Thymus (tissue), 11 donors: ENCODE results near the gene UGT1A3. TPM values are rescaled to one million over a fixed set of nuclear protein-coding genes. Genes with fewer than 3 reads are reported as not detected.

Experiments used
- DNase-seq, 9 donors: peaks; one replicate each; pipeline ENCODE4 v3.0.0-alpha.2; 2013; ENCODE audit warnings: low spot score in 9 of 9, low read depth in 6 of 9, missing footprints in 1 of 9
- H3K27ac ChIP-seq, 2 donors: one replicate each; pipeline ENCODE4 v1.5.1; 2013; ENCODE audit warnings: control low read depth in 1 of 2, low read depth in 1 of 2, low read length in 1 of 2, mild to moderate bottlenecking in 1 of 2, moderate library complexity in 1 of 2
- H3K27me3 ChIP-seq, 2 donors: one replicate each; pipeline ENCODE4 v1.5.1; 2013; ENCODE audit warnings: low read length in 1 of 2; ENCODE audit not compliant: control insufficient read depth in 2 of 2, insufficient read depth in 1 of 2
- H3K36me3 ChIP-seq, 2 donors: one replicate each; pipeline ENCODE4 v1.5.1; 2013; ENCODE audit warnings: low read length in 1 of 2, mild to moderate bottlenecking in 1 of 2, moderate library complexity in 1 of 2; ENCODE audit not compliant: control insufficient read depth in 2 of 2, insufficient read depth in 2 of 2
- H3K4me1 ChIP-seq, 2 donors: one replicate each; pipeline ENCODE4 v1.5.1; 2013; ENCODE audit warnings: low read length in 2 of 2; ENCODE audit not compliant: control insufficient read depth in 2 of 2, insufficient read depth in 2 of 2
- H3K4me3 ChIP-seq, 2 donors: one replicate each; pipeline ENCODE4 v1.5.1; 2013; ENCODE audit warnings: low read length in 2 of 2, control low read depth in 1 of 2, mild to moderate bottlenecking in 1 of 2
- H3K9me3 ChIP-seq, 2 donors: one replicate each; pipeline ENCODE4 v1.5.1; 2013; ENCODE audit warnings: low read length in 1 of 2, mild to moderate bottlenecking in 1 of 2; ENCODE audit not compliant: control insufficient read depth in 2 of 2, insufficient read depth in 1 of 2
- WGBS: extraction: QIAGEN DNeasy Blood & Tissue Kit; methylation state at CpG from one replicate; pipeline ENCODE4 v1.1.7; 2013; 5-methylcytosine and 5-hydroxymethylcytosine counted together
- polyA plus RNA-seq: library from polyadenylated mRNA; stranded (reverse); fragments of 200-250 nt; gene quantifications from one replicate; pipeline ENCODE4 v1.2.3, GENCODE V29; 2013
- total RNA-seq: library from RNA; stranded (reverse); fragments of 120-200 nt; gene quantifications from one replicate; pipeline ENCODE4 v1.2.4, GENCODE V29; 2013
- donor health status: healthy.

UGT1A3 gene
- total and polyA plus RNA-seq, 2 donors, result not detected

DNA sequence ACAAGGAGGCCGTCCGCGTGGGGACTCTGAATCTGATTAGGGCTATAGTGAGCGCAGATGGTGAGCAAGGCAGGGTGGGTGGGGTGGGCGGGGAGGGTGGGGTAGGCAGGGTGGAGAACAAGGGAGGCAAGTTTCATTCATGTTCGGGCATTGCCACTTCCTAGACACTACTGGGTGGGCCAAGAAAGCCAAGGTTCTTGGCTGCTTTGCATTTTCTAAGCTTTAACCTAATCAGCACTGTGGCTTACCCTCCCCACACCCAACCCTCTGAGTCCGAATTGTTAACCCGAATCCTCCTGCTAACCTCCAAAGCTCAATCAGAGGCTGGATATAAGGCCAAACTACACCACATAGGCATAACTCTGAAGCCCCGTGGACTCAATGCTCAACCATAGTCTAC lies 67.4 kb downstream of the UGT1A3 start:
- H3K36me3 ChIP-seq, result no peaks in the 10 kb centered on the region
- no peak overlapping the region for H3K27ac ChIP-seq
- no peak overlapping the region for H3K4me3 ChIP-seq
- DNase-seq, result no peak
- H3K4me1 ChIP-seq, result no peaks in the 10 kb centered on the region
- no peaks in the 10 kb centered on the region for H3K27me3 ChIP-seq
- WGBS, result 94% methylated on average over 9 of the region's 9 CpGs
- peaks cover 0 to 4% of the 10 kb centered on the region in 2 donors for H3K9me3 ChIP-seq

DNA sequence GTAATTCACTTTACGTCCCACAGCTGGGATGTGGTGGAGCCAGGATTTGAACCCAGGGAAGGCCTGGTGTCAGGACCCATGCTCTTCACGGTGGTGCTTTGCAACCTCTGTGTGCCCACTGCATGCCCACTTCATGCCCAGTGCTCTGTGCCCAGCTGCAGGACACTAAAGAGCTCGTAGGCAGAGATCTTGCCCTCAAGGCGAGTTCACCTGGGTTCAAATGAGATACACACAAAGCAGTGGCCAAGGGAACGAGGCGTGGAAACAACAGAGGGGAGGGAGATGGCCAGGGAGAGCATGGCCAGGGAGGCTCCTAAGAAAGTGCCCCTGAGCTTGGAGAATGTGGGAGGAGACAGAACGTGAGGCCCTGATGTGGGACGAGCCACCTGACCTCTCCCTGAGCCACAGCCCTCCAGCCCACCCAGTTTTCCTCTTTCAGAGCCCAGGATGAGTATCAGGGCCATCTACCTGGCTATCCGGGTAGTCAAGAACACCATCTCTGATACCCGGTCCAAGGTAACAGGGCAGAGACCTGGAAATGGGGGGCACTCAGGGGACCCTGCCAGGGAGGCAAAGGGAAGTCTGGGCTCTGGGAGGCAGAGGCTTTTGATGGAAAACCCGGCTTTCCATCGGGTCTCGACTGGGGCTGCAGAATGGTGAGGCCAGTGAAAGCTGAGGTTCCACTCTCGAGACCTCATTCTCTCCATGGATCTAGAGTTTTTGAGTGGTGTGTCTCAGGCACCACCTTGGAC lies 69.7 kb downstream of the UGT1A3 start:
- peaks cover 0 to 4% of the 10 kb centered on the region in 2 donors for H3K9me3 ChIP-seq
- no peaks in the 10 kb centered on the region for H3K36me3 ChIP-seq
- WGBS, result 91% methylated on average over 14 of the region's 14 CpGs
- H3K4me3 ChIP-seq, result no peak overlapping the region
- H3K27me3 ChIP-seq, result no peaks in the 10 kb centered on the region
- no peak for DNase-seq
- no peak overlapping the region for H3K27ac ChIP-seq
- H3K4me1 ChIP-seq, result no peaks in the 10 kb centered on the region

DNA sequence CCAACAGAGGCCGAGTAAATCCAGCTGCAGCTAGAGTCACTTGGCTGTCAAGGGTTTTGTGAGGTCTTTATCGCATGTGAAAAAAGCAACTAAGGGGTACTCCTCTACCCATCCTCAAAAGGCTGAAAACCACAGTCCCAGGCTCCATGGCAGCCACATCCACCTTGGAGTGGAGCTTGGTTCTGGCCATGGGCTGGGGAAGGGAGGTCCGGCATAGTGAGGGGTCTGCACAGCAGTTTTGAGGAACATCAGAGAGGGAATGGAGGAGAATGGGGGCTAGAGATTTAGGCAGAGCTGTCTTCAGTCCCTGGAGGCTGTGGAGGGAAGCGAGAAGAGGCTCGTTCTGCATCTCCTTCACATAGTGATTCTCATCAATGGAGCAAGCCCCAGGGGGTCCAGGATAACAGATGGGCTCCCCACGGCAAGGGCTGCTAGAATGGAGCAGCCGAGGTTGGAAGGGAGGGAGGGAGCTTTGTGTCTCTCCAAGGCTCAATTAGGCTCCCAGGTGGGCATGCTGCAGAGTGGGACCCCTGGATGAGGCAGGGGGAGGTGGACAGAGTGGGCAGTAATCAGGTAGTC lies 70.3 kb downstream of the UGT1A3 start:
- Histone ChIP-seq H3K27me3 (no peaks in the 10 kb centered on the region), H3K9me3 (peaks cover 0 to 4% of the 10 kb centered on the region in 2 donors), H3K36me3 (no peaks in the 10 kb centered on the region), H3K4me1 (no peaks in the 10 kb centered on the region), H3K27ac (no peak overlapping the region), H3K4me3 (no peak overlapping the region)
- 71% methylated on average over 7 of the region's 7 CpGs for WGBS
- DNase-seq, result no peak

DNA sequence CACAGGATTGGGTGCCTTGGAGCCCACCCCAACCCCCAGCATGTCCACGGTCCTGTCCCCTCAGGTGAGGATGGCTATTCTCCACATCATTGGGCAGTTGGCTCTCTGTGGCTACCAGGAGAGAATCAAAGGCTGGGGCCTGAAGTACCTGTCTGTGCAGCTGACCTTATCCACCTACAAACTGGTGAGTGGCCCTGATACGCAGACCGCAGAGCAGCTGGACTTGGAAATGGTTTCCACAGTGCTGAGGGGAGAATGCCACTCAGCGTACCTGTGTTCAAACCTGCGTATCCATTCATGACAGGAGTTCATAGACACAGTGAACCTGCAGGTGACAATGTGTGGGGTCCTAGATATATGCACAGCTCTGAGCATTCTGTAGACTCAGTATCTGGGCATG lies 70.9 kb downstream of the UGT1A3 start:
- Histone ChIP-seq H3K36me3 (no peaks in the 10 kb centered on the region), H3K9me3 (peaks cover 0 to 4% of the 10 kb centered on the region in 2 donors), H3K4me1 (no peaks in the 10 kb centered on the region), H3K4me3 (no peak overlapping the region), H3K27ac (no peak overlapping the region), H3K27me3 (peaks cover 0 to 2% of the 10 kb centered on the region in 2 donors)
- WGBS, result 56% methylated on average over 5 of the region's 5 CpGs
- DNase-seq, result no peak

DNA sequence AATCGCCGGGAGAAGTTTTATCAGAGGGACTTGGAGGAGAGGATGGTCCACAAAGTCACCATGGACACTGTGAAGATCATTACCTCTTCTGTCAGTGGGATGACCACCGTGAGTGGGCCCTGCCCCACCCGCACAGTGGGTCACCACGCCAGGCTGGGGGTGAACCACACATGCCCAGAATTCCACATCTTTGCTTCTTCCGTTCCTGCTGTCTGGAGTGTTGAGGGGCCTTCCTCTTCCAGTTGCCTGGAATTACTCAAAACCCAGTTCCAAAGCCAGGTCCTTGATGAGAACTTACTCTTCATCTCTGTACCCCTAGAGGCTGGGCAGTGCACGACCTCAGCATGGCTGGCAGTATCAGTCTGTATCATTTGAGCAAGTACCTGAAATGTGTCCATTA lies 71.4 kb downstream of the UGT1A3 start:
- no peak overlapping the region for H3K27ac ChIP-seq
- DNase-seq, result no peak
- no peaks in the 10 kb centered on the region for H3K36me3 ChIP-seq
- no peaks in the 10 kb centered on the region for H3K4me1 ChIP-seq
- H3K27me3 ChIP-seq, result peaks cover 0 to 4% of the 10 kb centered on the region in 2 donors
- H3K4me3 ChIP-seq, result no peak overlapping the region
- peaks cover 0 to 4% of the 10 kb centered on the region in 2 donors for H3K9me3 ChIP-seq
- whole genome bisulfite sequencing, result 89% methylated on average over 7 of the region's 7 CpGs

DNA sequence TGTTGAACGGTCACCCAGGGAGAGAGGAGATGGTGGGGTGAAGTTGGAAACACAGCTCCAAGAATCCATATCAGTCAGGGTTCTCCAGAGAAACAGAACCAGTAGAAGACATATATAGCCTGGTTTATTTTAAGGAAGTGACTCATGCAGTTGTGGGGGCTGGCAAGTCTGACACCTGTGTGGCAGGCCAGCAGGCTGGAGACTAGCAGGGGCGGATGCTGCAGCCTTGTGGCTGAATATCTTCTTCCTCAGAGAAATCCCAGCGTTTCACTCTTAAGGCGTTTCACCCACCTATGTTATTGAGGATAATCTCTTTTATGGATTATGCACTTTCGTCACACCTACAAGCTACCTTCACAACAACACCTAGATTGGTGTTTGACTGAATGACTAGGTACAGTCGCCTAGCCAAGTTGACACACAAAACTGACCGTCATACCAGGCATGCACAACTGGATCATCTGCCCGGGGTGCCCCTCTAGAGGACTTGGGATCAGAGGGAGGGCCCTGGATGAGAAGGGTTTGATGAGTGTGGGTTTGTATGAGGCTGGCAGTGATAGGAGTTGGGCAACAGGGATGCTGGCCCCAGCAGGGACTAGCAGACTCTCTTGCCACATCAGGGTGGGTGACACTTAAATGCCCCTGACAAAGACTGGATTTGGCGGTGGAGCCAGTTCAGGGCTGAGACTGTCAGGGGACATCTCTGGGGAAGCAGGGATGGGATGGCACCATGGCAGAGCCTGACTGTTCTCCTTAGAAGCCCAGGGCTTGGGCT lies 72.7 kb downstream of the UGT1A3 start:
- Histone ChIP-seq H3K36me3 (no peaks in the 10 kb centered on the region), H3K27ac (no peak overlapping the region), H3K9me3 (peaks cover 0 to 4% of the 10 kb centered on the region in 2 donors), H3K27me3 (peaks cover 0 to 4% of the 10 kb centered on the region in 2 donors), H3K4me3 (no peak overlapping the region), H3K4me1 (no peaks in the 10 kb centered on the region)
- 65% methylated on average over 9 of the region's 9 CpGs for WGBS
- no peak for DNase-seq

DNA sequence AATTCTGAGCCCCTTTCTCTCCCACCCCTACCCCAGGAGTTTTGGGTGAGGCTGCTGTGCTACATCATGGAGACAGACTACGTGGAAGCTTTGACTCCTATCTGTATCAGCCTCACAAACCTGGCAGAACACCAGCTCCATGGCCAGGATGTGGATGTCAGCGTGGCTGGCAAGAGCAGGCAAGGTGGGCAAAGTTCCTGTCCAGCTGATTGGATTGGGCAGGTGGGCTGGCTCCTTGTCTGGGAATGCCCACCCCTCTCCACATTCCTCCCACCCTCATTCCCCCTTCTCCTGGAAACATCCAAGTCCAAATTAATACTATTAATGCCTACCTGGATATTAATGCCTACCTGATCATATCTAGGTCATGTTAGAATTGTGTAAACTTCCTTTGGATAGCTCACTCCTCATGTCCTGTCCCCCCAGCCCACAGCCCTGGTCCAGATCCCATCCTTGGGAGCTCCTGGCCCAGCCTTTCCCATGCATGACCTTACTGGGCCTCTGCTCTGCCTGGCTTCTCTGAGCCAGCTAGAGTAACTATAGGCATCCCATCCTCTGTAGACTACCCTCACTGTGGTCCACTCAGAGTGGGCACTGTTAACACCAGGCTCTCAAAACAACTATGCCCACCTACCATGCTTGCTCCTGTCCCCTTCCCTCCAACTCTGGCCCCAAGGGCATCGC lies 73.4 kb downstream of the UGT1A3 start:
- Histone ChIP-seq H3K27me3 (peaks cover 0 to 4% of the 10 kb centered on the region in 2 donors), H3K36me3 (no peaks in the 10 kb centered on the region), H3K27ac (no peak overlapping the region), H3K4me1 (no peaks in the 10 kb centered on the region), H3K4me3 (no peak overlapping the region), H3K9me3 (peaks cover 0 to 4% of the 10 kb centered on the region in 2 donors)
- WGBS, result 82% methylated on average over 3 of the region's 3 CpGs
- no peak for DNase-seq

DNA sequence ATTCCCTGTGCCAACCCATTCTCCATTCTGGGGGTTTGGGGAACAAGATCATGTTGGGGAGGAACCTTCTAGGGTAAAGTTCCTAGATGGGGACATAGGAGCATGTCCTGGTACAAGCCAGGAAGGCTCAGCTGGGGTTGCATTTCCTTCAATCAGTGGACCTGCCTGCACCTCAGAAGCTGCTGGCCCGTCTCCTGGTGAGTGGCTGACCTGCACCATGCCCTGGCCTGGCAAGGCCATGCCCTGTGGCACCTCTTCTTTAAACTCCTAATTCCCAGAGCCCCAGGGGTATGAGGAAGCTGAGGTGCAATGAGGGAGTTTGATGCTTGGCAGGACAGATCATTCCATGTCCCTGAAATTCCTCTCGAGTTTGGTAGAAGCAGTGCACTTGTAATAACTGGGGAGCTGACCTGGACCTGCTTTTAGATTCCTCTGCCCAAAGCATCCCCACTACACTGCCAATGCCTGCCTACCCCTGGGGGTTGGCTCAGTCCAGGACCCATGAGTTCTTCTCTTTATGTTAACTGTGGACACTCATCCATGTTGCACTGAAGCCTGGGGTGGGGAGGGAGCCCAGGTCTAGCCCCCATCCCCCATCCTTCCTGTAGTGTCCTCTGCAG lies 74.6 kb downstream of the UGT1A3 start:
- DNase-seq, result no peak
- peaks cover 0 to 4% of the 10 kb centered on the region in 2 donors for H3K27me3 ChIP-seq
- no peak overlapping the region for H3K4me3 ChIP-seq
- no peaks in the 10 kb centered on the region for H3K36me3 ChIP-seq
- 87% methylated on average over 2 of the region's 2 CpGs for WGBS
- no peak overlapping the region for H3K27ac ChIP-seq
- no peaks in the 10 kb centered on the region for H3K4me1 ChIP-seq
- peaks cover 0 to 4% of the 10 kb centered on the region in 2 donors for H3K9me3 ChIP-seq
